Erythroblast (primary cell): ENCODE measurements around the gene SGTB.

Source experiments
- GATA1 ChIP-seq: IDR thresholded peaks from 2 replicates; pipeline ENCODE4 v1.6.1; 2011; ENCODE audit warnings: low read depth, mild to moderate bottlenecking, control low read depth, low read length, moderate library complexity
- POLR2A ChIP-seq: IDR thresholded peaks from 2 replicates; pipeline ENCODE4 v1.6.1; 2011; ENCODE audit warnings: mild to moderate bottlenecking, low read length

- TF ChIP-seq POLR2A (no peak), GATA1 (no peak)
Observed at GRCh38 chr5:65640240-65640639, 81.7 kb downstream of the SGTB start.
